SU-DHL-6 (cell line): ENCODE data around the gene BRD3OS.

Source experiments
- EZH2phosphoT487 ChIP-seq: fragments of 200-600 bp; sonication (generic), shearing (Covaris generic); conservative IDR thresholded peaks from 2 replicates; pipeline ENCODE4 v1.6.1; 2018; ENCODE audit warnings: mild to moderate bottlenecking, antibody characterized with exemption, low read length, moderate library complexity, mixed read lengths
- TF ChIP-seq, protein P1 (sequence below): fragments of 200-600 bp; sonication (generic); IDR thresholded peaks from one replicate; pipeline ENCODE4 v1.5.1; 2017; ENCODE audit warnings: antibody characterized with exemption, mild to moderate bottlenecking, low read length, moderate library complexity; ENCODE audit not compliant: insufficient read depth, poor library complexity, severe bottlenecking

DNA sequence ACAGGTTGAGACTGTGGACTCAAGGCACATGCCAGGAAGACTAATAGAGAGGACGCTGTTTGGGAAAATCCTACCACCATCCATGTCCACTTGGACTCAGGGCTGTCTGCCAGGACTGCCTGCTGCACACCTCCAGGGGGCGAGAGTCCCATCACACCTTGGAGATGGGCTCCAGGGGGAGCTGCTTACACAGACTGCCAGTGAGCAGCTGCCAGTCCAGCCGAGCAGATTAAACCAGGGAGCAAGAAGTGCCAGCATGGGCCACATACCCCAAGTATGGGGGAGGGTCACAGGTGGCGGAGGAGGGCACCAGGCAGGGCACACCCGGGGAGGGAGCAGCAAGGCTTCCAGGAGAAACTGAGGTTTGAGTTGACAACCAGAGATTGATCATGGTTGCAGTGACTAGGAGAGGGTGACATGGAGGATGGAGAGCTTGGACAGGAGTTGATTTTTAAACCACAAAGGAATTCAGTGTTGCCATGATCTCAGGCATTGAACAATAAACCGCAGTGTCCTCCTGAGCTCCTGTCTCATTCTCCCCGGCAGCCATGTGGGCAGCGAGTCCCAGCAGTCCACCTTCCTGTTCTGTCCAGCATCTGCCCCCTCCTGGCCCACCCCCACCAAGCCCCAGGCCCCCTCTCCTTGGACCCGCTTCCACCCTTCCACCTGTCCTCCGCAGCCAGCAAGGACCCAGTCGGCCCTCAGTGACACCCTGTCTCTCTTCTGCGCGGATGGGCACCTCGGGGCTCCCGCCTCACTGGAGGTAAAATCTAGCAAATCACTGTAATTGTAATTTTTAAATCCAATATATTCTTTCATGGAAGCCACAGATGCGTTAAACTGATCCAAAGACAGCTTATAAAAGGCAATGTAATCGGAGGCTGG lies 30.0 kb upstream of the BRD3OS start:
- TF ChIP-seq, protein P1, sequence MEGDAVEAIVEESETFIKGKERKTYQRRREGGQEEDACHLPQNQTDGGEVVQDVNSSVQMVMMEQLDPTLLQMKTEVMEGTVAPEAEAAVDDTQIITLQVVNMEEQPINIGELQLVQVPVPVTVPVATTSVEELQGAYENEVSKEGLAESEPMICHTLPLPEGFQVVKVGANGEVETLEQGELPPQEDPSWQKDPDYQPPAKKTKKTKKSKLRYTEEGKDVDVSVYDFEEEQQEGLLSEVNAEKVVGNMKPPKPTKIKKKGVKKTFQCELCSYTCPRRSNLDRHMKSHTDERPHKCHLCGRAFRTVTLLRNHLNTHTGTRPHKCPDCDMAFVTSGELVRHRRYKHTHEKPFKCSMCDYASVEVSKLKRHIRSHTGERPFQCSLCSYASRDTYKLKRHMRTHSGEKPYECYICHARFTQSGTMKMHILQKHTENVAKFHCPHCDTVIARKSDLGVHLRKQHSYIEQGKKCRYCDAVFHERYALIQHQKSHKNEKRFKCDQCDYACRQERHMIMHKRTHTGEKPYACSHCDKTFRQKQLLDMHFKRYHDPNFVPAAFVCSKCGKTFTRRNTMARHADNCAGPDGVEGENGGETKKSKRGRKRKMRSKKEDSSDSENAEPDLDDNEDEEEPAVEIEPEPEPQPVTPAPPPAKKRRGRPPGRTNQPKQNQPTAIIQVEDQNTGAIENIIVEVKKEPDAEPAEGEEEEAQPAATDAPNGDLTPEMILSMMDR = no peak
- no peak for TF ChIP-seq EZH2phosphoT487
